GM21528 (cell line): ENCODE results near the gene TFEB.

Experiments used
- ATAC-seq: cut with Tn5 transposase; IDR thresholded peaks from one replicate; pipeline ENCODE4 v1.9.1; 2021; ENCODE audit warnings: mild to moderate bottlenecking, moderate library complexity; ENCODE audit not compliant: unreplicated experiment, low FRiP score

Gene TFEB

GRCh38 chr6:41735427-41736185 lies at the start of gene TFEB:
TFEB (minus strand) TSS chr6:41735608; CDS start chr6:41691213, 44,395 bp downstream.
- peak; percentile 49 for ATAC-seq

DNA sequence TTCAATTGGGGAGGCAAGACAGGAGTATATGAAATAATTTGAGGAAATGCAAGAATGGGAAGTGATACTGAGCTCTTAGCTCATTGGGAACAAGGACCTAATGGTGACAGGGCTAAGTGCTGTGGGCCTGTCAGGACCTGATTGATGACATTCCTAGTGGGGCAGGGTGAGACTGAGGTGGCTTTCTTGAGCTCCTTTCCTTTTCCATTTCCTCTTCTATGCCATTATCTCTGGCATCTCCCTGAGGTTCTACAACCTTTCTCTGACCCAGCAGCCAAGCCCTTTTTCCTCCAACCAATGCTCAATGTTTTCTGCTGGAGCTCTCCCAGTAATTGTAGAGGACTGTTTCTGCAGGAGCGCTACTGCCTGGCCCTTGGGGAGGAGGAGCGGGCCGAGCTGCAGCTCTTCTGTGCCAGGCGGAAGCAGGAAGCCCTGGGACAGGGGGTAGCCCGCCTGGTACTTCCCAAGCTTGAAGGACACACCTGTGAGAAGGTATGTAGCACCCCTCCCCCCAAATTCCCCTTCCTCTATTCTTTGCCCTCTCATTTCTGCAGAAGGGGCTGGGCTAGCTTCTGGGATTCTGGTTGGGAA lies 49.3 kb upstream of the TFEB start:
- no peak for ATAC-seq

DNA sequence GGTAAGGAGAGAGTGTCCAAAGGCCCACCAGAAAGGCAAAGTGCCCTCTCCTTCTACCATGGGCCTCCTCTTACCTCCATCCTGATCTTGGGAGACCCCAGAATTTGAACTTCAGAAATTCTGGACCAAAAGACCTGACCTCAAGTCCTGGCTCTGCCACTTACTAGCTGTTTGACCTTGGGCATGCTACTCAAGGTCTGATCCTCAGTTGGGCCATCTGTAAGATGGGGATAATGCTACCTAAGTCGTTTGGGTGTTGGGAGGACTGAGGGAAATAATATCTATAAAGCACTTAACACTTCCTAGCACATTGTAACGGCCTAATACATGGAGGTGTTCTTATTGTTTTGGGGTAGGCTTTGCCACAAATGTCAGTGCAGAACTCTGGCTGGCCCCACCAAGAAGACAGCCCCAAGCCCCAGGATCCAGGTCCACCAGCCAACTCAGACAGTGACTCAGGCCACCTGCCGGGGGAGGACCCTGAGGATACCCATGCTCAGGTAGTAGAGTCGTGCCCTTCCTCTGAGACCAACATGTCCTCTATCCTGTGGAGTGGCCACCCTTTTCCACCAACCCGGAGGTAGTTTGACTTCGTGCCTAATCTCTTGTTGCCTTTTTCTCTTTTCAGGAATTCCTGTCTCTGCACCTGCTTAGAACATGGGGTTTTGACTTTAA lies 47.8 kb upstream of the TFEB start:
- no peak for ATAC-seq

GRCh38 chr6:41781366-41781730 lies 45.9 kb upstream of the TFEB start:
- no peak for ATAC-seq

DNA sequence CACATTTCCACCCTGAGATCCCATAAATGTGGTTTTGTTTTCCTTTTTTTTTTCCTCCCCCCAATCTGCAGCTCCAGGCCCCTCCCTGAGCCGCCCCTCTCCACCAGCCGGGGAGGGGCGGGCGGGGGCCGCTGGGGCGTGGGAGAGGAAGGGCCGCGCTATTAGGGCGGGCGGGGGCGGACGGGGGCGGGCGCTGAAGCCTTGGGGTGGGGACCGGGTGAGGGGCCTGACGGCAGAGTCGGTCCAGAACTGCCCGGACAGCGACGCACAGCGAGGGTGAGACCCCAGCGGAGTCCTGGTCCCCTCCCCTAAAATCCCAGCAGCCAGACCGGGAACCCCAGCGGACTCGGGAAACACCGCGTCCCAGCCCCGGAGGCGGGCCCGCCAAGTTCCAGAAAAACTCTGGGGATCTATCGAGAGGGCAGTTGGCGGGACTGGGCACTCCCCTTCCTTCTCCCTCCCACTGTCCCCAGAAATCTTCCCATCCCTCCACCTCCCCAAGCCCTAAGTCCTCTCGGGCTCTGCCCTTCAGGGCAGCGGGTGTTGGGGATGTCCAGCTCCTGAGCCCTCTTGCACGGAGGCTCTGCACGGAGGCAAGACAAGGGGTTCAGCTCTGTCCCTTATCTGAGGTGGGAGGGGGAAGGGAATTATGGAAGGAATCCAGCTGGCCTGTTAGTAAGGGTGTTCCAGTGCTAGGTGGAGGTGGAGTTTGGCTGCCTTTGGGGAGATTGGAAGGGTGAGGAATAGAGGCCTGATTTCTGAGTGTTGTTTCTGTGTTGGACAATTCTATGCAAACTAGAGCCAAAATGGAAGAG lies 45.4 kb upstream of the TFEB start, which contains the start of gene PRICKLE4:
Gene PRICKLE4, plus strand, starts transcription at position 232 of the 815 bp plus-strand sequence. CDS start 2,692 bp downstream, outside the sequence.
- ATAC-seq: no peak

GRCh38 chr6:41779788-41780550 lies 44.6 kb upstream of the TFEB start, which contains the start of gene FRS3:
FRS3 (minus strand) TSS chr6:41779900; CDS start chr6:41776987, 2,913 bp downstream.
- peak; percentile 94 for ATAC-seq

GRCh38 chr6:41779336-41779735 lies 43.9 kb upstream of the TFEB start:
- ATAC-seq: peak; percentile 21

DNA sequence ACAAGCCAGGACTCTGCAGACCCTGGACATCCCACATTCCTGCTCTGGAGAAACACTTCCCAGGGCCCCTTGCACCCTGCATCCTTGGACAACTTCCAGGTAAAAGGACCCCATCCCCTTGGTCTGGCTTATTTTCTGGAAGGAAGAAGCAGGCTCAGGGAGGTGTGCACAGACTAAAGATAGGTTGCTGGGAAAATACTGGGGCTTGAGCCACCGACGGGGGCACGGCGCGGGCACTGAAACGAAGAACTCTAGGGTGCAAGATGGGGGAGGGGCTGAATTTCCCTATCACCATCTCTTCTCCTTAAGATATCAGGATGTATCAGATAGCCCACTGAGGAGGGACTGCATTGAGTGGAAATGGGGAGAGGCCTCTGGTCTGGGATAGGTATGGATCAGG lies 43.5 kb upstream of the TFEB start:
- ATAC-seq: no peak

- no peak for ATAC-seq
These were observed 42.3 kb upstream of the TFEB start for GRCh38 chr6:41777551-41778285.

DNA sequence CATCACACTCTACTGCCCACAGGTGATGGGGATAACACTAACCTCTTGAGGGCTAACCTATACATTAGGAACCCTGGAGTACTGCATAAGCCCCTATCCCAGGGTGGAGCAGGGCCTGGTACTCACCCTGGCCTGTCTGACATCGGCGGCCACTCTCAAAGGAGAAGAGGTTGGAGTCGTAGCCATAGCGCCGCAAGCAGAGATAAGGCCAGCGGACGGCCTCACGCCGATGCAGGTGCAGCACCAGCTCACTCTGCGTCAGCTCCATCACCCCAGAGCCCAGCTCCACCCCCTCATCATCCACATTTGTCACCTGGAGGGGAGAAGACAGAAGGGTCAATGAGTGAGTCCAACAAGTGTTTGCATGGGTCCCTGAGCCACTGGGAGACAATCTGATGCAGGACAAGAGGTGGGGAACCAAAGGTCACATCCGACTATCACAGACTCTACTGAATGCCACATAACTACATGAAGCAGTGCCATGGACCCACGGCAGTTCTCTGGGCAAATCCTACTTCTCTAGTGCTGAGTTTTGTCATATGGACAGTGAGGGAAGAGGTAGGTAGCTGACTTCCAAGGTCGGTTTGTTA lies 40.0 kb upstream of the TFEB start:
- ATAC-seq: no peak

DNA sequence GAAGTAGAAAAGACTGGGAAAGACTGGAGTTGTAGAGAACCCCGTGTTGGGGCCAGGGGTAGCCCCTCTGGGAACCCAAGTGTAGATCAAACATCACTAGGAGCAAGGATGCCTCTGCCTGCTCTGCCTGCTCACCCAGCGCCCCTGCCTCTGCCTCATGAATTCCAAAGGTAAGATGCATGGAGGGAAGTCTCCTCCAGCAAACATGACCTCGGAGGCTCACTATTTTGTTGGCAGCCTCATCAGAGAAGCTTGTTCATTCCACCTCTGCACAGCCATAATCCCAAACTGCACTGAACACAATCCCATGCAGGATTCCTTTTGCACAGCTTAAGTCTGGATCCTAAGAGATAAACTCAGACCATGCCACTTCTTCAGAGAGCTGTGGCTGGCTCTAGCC lies 39.4 kb upstream of the TFEB start:
- no peak for ATAC-seq

DNA sequence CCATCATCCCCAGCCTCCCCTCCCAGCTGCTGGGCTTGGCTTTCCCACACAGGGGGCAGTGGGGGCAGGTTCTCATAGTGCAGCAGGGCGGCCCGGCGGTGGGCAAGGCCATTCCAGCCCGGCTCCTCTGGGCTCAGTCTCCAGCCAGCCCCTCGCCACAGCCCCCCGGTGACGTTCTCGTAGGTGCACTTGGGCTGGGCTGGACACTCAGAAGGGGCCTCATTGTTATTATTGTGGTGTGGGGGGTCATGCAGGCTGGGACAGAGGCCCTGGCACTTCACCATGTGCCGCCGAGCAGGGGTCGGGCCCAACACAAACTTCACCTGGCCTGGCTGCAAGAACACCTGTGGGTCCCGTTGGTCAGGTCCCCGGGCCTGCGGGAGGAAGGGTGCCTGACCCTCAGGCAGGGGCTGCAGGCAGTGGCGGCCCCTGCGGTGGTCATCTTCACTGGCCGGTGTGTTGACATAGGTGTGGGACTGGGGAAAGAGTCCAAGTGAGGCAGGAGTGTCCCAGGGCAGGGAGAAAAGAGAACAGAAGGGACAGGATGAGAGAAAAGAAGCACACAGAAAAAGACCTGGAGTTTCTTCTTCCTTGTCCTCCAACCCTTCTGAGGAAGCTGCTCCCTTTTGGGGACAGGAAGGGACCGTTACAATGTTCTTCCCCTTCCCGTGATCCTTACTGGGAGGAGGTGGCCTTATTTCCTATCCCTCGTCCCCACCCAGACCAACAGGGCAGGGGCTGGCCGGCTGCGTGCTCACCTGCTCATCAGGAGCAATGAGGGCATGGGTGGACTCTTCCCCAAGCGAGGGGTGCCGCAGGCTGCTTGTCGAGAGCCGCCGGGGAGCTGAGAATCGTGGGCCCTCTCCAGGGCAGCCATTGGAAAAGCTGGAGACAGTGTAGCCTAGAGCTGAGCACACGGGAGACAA lies 35.9 kb upstream of the TFEB start:
- no peak for ATAC-seq

DNA sequence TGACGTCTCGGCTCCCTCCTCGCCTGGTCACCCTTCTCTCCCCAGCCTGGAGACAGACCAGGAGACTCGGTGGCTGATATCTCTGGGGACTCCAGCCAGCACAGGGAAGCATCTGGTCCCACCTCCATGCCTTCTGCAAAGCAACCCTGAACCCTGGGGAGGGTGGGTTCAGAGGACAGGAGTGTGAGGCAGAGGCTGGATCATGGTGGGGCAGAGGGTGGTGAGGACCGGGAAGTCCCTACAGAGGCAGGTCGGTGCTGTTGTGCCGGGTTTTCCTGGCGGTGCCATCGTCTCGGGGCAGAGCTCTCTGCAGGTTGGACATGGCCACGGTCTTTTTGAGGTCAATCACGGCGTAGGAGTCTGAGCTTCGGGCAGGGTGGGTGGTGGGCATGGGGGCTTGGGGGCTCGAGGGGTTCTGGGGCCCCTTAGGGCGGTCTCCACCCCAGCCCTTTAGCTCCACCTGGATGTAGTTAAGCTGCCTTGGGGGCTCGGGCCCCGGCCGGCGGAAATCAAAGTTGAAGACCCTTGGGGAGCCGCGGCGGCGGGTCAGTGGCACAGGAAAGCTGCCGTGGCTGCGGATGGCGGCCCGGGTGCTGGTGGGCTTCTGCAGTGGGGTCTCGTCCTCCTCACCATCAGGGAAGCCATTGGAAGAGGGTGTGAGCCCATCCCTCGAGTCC lies 35.1 kb upstream of the TFEB start:
- ATAC-seq: no peak

DNA sequence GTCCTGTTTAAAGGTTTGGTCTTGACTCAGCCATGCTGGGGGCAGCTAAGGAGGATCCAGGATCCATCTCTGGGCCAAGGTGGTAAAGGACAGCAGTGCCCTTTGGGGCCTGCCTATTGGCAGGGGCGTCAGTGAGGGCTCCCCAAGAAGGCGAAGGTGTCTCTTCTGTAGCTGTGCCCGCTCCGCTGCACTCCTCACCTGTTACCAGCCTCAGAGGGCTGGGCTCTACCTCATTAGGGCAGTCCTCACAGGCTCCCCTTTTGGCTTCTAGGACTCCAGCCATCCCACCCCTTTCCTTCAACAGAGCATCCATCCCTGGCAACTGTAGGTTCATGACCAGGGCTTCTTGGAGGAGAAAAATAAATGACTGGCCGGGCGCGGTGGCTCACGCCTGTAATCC lies 34.0 kb upstream of the TFEB start:
- no peak for ATAC-seq

GRCh38 chr6:41768545-41769308 lies 33.3 kb upstream of the TFEB start:
- ATAC-seq: no peak

DNA sequence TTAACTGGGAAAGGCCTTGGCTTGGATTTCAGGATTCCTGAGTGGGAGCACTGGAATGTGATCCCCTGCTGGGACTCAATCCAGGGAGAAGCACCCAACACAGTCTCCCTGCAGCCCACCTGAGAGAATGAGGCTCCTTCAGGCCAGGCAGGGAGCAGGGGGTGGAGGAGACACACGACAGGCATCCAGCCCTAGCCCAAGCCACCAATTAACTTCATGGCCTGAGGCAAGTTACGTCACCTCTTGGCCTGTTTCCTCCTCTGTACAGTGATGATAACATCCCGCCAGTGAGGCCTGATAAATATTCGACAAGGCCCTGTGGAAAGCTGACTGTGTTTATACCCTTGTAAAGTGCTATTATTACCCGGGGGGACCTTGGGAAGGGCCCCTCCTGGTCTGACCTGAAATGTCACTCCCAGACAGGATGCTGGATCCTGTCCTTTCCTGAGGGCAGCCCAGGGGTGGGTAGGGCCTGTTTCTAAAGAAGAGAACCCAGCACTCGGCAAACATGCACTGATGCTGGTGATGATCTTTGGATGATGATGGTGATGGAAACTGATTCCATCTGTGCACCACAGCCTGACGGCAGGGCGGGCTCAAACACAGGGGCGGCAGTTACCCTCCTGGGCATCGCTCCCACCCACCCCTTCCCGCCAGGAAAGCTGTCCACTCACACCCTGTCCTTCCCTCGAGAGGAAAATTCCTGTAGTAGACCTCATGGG lies 31.9 kb upstream of the TFEB start:
- ATAC-seq: no peak
